KMS-11 (cell line): ENCODE results near the gene MFSD11.

Experiments used
- H2AFZ ChIP-seq: fragments of 200-600 bp; sonication (generic); 2 replicates; pipeline ENCODE4 v1.6.1; 2016; ENCODE audit warnings: antibody characterized with exemption, mixed run types, low read depth
- H3K27ac ChIP-seq: fragments of 200-600 bp; sonication (generic); 2 replicates; pipeline ENCODE4 v1.6.1; 2016; ENCODE audit warnings: mild to moderate bottlenecking, mixed run types
- H3K27me3 ChIP-seq: fragments of 200-600 bp; sonication (generic); 2 replicates; pipeline ENCODE4 v1.6.1; 2017; ENCODE audit warnings: mild to moderate bottlenecking, low read depth, mixed run types, moderate library complexity; ENCODE audit not compliant: insufficient read depth
- H3K36me3 ChIP-seq: fragments of 200-600 bp; sonication (generic); 2 replicates; pipeline ENCODE4 v1.6.1; 2017; ENCODE audit warnings: mild to moderate bottlenecking, mixed run types; ENCODE audit not compliant: insufficient read depth
- H3K4me1 ChIP-seq: fragments of 200-600 bp; sonication (generic); 2 replicates; pipeline ENCODE4 v1.6.1; 2016; ENCODE audit warnings: mild to moderate bottlenecking, low read depth, mixed run types; ENCODE audit not compliant: poor library complexity, severe bottlenecking
- H3K4me2 ChIP-seq: fragments of 200-600 bp; sonication (generic); 2 replicates; pipeline ENCODE4 v1.7.0; 2016; ENCODE audit warnings: mild to moderate bottlenecking, mixed run types
- H3K4me3 ChIP-seq: fragments of 200-600 bp; sonication (generic); IDR thresholded peaks from 2 replicates; pipeline ENCODE4 v1.6.1; 2017; ENCODE audit warnings: low read depth, low read length, mixed read lengths; ENCODE audit not compliant: insufficient read depth
- H3K79me2 ChIP-seq: fragments of 200-600 bp; sonication (generic); 2 replicates; pipeline ENCODE4 v1.6.1; 2016; ENCODE audit warnings: low read depth, mixed run types; ENCODE audit not compliant: insufficient read depth
- H3K9ac ChIP-seq: fragments of 200-600 bp; sonication (generic); 2 replicates; pipeline ENCODE4 v1.6.1; 2016; ENCODE audit warnings: mild to moderate bottlenecking, mixed run types
- H4K20me1 ChIP-seq: fragments of 200-600 bp; sonication (generic); 2 replicates; pipeline ENCODE4 v1.6.1; 2016; ENCODE audit warnings: mild to moderate bottlenecking, mixed run types; ENCODE audit not compliant: insufficient read depth
- TF ChIP-seq, protein P1 (sequence below): fragments of 200-600 bp; sonication (generic); conservative IDR thresholded peaks from 2 replicates; pipeline ENCODE4 v1.6.1; 2017; ENCODE audit warnings: low read depth, mild to moderate bottlenecking, antibody characterized with exemption, low read length, moderate library complexity, mixed read lengths

Gene MFSD11

DNA sequence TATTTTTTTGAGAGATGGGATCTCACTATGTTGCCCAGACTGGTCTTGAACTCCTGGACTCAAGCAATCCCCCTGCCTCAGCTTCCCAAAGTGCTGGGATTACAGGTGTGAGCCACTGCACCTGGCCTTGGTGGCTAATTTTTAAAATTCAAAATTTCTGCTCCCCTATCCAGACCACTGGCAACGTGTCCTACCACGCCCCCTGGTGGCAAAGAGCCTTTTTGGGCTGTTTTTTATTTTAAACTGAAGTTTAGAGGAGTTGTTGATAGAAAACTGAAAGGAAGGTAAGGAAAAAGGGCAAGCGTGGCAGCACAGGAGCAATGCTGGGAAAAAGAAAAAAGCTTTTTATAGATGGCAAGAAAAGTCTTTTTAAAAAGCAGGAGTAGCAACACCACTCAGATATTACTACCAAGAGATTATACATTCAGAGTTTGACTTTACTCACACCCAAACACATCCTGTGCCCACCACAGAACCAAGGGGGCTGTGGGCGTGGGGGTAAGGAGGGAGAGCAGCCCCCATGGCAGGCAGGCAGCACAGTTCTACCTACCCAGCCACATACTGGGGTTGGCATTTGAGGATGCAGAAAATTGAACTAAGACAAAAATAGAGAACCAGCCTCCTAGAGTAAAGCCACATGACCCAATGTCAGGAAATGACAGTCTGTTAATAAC, 23.0 kb upstream of the MFSD11 start:
- Histone ChIP-seq H3K36me3 (peaks cover 15% of the 10 kb centered on the region; the same call in 1 of the 2 replicates), H3K4me3 (no peak overlapping the region), H3K27ac (peak overlapping the region; percentile 88), H3K4me2 (peak overlapping the region; percentile 65), H3K9ac (peak overlapping the region; percentile 16; the same call in 1 of the 2 replicates), H3K79me2 (no peaks in the 10 kb centered on the region), H3K4me1 (peaks cover 56% of the 10 kb centered on the region), H2AFZ (no peak overlapping the region), H4K20me1 (no peaks in the 10 kb centered on the region), H3K27me3 (peaks cover 4% of the 10 kb centered on the region; the same call in 1 of the 2 replicates)
- TF ChIP-seq, protein P1, sequence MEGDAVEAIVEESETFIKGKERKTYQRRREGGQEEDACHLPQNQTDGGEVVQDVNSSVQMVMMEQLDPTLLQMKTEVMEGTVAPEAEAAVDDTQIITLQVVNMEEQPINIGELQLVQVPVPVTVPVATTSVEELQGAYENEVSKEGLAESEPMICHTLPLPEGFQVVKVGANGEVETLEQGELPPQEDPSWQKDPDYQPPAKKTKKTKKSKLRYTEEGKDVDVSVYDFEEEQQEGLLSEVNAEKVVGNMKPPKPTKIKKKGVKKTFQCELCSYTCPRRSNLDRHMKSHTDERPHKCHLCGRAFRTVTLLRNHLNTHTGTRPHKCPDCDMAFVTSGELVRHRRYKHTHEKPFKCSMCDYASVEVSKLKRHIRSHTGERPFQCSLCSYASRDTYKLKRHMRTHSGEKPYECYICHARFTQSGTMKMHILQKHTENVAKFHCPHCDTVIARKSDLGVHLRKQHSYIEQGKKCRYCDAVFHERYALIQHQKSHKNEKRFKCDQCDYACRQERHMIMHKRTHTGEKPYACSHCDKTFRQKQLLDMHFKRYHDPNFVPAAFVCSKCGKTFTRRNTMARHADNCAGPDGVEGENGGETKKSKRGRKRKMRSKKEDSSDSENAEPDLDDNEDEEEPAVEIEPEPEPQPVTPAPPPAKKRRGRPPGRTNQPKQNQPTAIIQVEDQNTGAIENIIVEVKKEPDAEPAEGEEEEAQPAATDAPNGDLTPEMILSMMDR: peak; percentile 98

DNA sequence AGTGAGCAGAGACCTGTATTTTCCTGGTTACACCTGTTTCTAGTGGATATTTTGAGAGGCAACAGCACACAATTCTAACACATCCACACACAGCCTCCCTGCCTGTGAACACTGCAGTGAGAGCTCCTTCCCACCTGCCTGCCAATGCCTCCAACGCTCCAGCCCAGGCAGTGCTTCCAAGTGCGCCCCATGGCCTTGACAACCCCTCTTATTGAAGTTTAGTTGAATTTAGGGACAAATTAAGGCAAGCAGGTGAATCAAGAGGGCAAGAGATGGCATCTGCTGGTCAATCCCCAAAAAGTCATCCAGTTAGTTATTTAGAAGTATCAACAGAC, 22.5 kb upstream of the MFSD11 start:
- H3K9ac ChIP-seq: peak overlapping the region; percentile 16; the same call in 1 of the 2 replicates
- H2AFZ ChIP-seq: no peak overlapping the region
- TF ChIP-seq, protein P1: no peak
- peaks cover 19% of the 10 kb centered on the region; the same call in 1 of the 2 replicates for H3K36me3 ChIP-seq
- H3K79me2 ChIP-seq: no peaks in the 10 kb centered on the region
- H4K20me1 ChIP-seq: no peaks in the 10 kb centered on the region
- H3K4me1 ChIP-seq: peaks cover 56% of the 10 kb centered on the region
- H3K27me3 ChIP-seq: peaks cover 4% of the 10 kb centered on the region; the same call in 1 of the 2 replicates
- no peak overlapping the region for H3K4me3 ChIP-seq
- H3K4me2 ChIP-seq: peak overlapping the region; percentile 65
- peak overlapping the region; percentile 88 for H3K27ac ChIP-seq

DNA sequence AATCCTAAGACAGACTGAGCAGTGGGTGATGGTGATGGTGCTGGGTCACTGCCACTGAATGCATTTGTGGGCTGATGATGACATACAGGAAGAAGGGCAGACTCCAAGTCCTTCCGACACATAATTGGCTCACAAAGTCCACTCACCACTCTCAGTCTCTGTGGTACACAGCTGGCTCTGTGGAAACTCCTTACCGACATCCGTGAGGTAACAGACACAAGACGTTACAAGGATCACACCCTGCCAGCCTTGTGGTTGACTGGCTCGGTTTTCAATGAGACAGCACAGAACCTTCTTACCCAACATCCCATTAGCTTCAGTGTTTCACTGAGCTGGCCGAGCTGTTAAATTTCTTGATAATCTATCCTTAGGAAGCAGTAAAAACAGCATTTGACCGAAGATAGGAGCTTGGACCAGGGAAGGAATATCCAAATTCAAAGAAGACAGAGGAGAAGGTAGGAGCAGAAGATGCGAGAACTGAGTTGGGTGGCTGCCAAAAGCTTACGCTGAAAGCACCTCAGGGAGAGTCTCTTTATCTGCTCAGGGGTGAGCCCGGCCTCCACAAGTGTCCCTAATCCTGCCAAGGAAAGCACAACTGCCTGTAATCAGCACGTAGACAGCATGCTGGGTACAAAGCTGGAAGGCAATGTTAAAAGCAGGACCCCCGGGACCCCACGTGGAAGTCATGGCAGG, 21.6 kb upstream of the MFSD11 start:
- Histone ChIP-seq H3K4me3 (no peak overlapping the region), H2AFZ (no peak overlapping the region), H3K4me1 (peaks cover 56% of the 10 kb centered on the region), H3K9ac (peak overlapping the region; percentile 22; the same call in 1 of the 2 replicates), H3K27me3 (peaks cover 1% of the 10 kb centered on the region; the same call in 1 of the 2 replicates), H4K20me1 (no peaks in the 10 kb centered on the region), H3K79me2 (no peaks in the 10 kb centered on the region), H3K4me2 (peak overlapping the region; percentile 65), H3K27ac (peak overlapping the region; percentile 88), H3K36me3 (peaks cover 26% of the 10 kb centered on the region; the same call in 1 of the 2 replicates)
- TF ChIP-seq, protein P1: no peak

DNA sequence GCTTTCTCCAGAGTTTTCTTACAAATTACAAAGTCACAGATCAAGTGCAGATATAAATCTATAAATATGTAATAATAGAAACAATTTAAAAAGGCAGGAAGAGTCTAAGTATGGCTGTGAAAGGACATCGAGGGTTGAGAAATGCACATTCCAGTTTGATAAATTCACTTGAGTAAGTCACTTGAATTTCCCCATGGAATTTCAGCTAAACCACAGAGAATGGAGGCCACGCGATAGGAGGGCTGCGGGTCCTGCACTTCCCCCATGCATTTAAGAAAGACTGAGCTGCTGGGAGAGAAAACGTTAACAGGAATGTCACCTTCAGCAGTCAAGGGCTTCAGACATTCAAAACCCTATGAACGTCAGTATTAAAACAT, 21.1 kb upstream of the MFSD11 start:
- peaks cover 4% of the 10 kb centered on the region for H3K79me2 ChIP-seq
- no peak overlapping the region for H3K4me3 ChIP-seq
- H3K4me2 ChIP-seq: peak overlapping the region; percentile 26
- H3K27ac ChIP-seq: peak overlapping the region; percentile 88
- H2AFZ ChIP-seq: no peak overlapping the region
- TF ChIP-seq, protein P1: no peak
- H3K9ac ChIP-seq: peak overlapping the region; percentile 22; the same call in 1 of the 2 replicates
- H3K36me3 ChIP-seq: peaks cover 31% of the 10 kb centered on the region; the same call in 1 of the 2 replicates
- no peaks in the 10 kb centered on the region for H4K20me1 ChIP-seq
- peaks cover 59% of the 10 kb centered on the region for H3K4me1 ChIP-seq
- no peaks in the 10 kb centered on the region for H3K27me3 ChIP-seq
